SK-N-SH treated with all-trans-retinoic acid at 6 μM for 48 hours (cell line): ENCODE measurements around the gene CACNA1B.

Source experiments
- ARNTL ChIP-seq: fragments of 450-650 bp; formaldehyde crosslinking; IDR thresholded peaks from 2 replicates; pipeline ENCODE4 v1.5.0; 2020; ENCODE audit warnings: low read depth, mild to moderate bottlenecking, moderate library complexity, borderline replicate concordance
- CSRNP3 ChIP-seq: fragments of 250-450 bp; sonication (Bioruptor Pico); IDR thresholded peaks from 2 replicates; pipeline ENCODE4 v1.5.1; 2021; ENCODE audit warnings: mild to moderate bottlenecking, moderate library complexity
- PPARA ChIP-seq: fragments of 250-450 bp; sonication (Bioruptor Pico); IDR thresholded peaks from 2 replicates; pipeline ENCODE4 v1.5.0; 2020; ENCODE audit warnings: mild to moderate bottlenecking, borderline replicate concordance
- RARB ChIP-seq: fragments of 250-450 bp; sonication (Bioruptor Pico); IDR thresholded peaks from 2 replicates; pipeline ENCODE4 v1.8.0; 2021; ENCODE audit warnings: mild to moderate bottlenecking, moderate library complexity
- TCF4 ChIP-seq: fragments of 250-450 bp; sonication (Bioruptor Pico); IDR thresholded peaks from 2 replicates; pipeline ENCODE4 v1.8.0; 2021; ENCODE audit warnings: mild to moderate bottlenecking, moderate library complexity, borderline replicate concordance
- TOX ChIP-seq: fragments of 250-450 bp; sonication (Bioruptor Pico); IDR thresholded peaks from 2 replicates; pipeline ENCODE4 v1.8.0; 2021; ENCODE audit warnings: mild to moderate bottlenecking, moderate library complexity, borderline replicate concordance
- ZC3H10 ChIP-seq: fragments of 250-450 bp; sonication (Bioruptor Pico); IDR thresholded peaks from 2 replicates; pipeline ENCODE4 v1.5.1; 2021; ENCODE audit warnings: mild to moderate bottlenecking, moderate library complexity
- ZFP3 ChIP-seq: fragments of 250-450 bp; sonication (Bioruptor Pico); IDR thresholded peaks from 2 replicates; pipeline ENCODE4 v1.5.0; 2020; ENCODE audit warnings: mild to moderate bottlenecking, moderate library complexity
- ZNF70 ChIP-seq: fragments of 450-650 bp; formaldehyde crosslinking; IDR thresholded peaks from 2 replicates; pipeline ENCODE4 v1.5.0; 2020; ENCODE audit warnings: mild to moderate bottlenecking, moderate library complexity
- ZNF8 ChIP-seq: fragments of 450-650 bp; formaldehyde crosslinking; IDR thresholded peaks from 2 replicates; pipeline ENCODE4 v1.5.0; 2020; ENCODE audit warnings: mild to moderate bottlenecking, moderate library complexity

GRCh38 chr9:138053996-138054752 lies 176.6 kb downstream of the CACNA1B start:
- TF ChIP-seq ZFP3 (CRISPR knock-in tag) (no peak), RARB (CRISPR knock-in tag) (no peak), PPARA (CRISPR knock-in tag) (no peak), TCF4 (CRISPR knock-in tag) (no peak), ARNTL (CRISPR knock-in tag) (no peak), CSRNP3 (CRISPR knock-in tag) (no peak), ZNF8 (CRISPR knock-in tag) (no peak), TOX (CRISPR knock-in tag) (no peak), ZNF70 (CRISPR knock-in tag) (no peak), ZC3H10 (CRISPR knock-in tag) (no peak)
